DMS53 treated with DMSO at 0.1 percent for 48 hours (cell line): ENCODE results near the gene CARD10.

Source experiments
- DNase-seq: peaks from one replicate; lab custom pipeline; 2025; ENCODE audit not compliant: unreplicated experiment; lab: John Stamatoyannopoulos, UW

The CARD10 gene

GRCh38 chr22:37443977-37444376 lies 75.2 kb downstream of the CARD10 start:
- no peak for DNase-seq

GRCh38 chr22:37443086-37443485 lies 76.1 kb downstream of the CARD10 start:
- no peak for DNase-seq

GRCh38 chr22:37442537-37442936 lies 76.7 kb downstream of the CARD10 start:
- DNase-seq: no peak

- DNase-seq: no peak
Measured at GRCh38 chr22:37442135-37442534, 77.1 kb downstream of the CARD10 start.

- no peak for DNase-seq
Measured at GRCh38 chr22:37440875-37441274, 78.3 kb downstream of the CARD10 start.
